ENCODE data around the gene CGRRF1.

The CGRRF1 gene

GRCh38 chr14:54498095-54498531, 11.6 kb upstream of the CGRRF1 start:
- no peak overlapping the region for H3K9ac ChIP-seq (ENCODE audit: low read length)
- no peak overlapping the region for H3K4me3 ChIP-seq (ENCODE audit: low read length)
- H4K20me1 ChIP-seq (ENCODE audit: insufficient read depth, low read length), result no peaks in the 10 kb centered on the region
- no peak overlapping the region for H2AFZ ChIP-seq (ENCODE audit: low read depth, low read length)
- H3K9me3 ChIP-seq (ENCODE audit: insufficient read depth, low read length), result no peaks in the 10 kb centered on the region
- H3K27me3 ChIP-seq (ENCODE audit: low read depth, low read length), result 0 out of 2 replicates have a peak, but pooled peaks cover 5% of the 10 kb centered on the region
- TF ChIP-seq CTCF (IDR thresholded peaks at IDR 0.05; ENCODE audit: low read depth, low read length), result no peak
- TF ChIP-seq EZH2phosphoT487 (IDR thresholded peaks at IDR 0.05; ENCODE audit: low read depth), result no peak
- H3K4me2 ChIP-seq (ENCODE audit: low read length), result no peak overlapping the region
- H3K36me3 ChIP-seq (replicated peaks; ENCODE audit: low read depth, low read length), result no peaks in the 10 kb centered on the region
- H3K4me1 ChIP-seq (ENCODE audit: low read length), result peaks cover 7% of the 10 kb centered on the region
- no peak overlapping the region for H3K27ac ChIP-seq (ENCODE audit: low read length)
- no peaks in the 10 kb centered on the region for H3K79me2 ChIP-seq (ENCODE audit: low read length)

GRCh38 chr14:54498579-54498978, 11.1 kb upstream of the CGRRF1 start:
- H3K27me3 ChIP-seq (ENCODE audit: low read depth, low read length), result 0 out of 2 replicates have a peak, but pooled peaks cover 5% of the 10 kb centered on the region
- H3K4me2 ChIP-seq (ENCODE audit: low read length), result no peak overlapping the region
- peaks cover 7% of the 10 kb centered on the region for H3K4me1 ChIP-seq (ENCODE audit: low read length)
- H3K9me3 ChIP-seq (ENCODE audit: insufficient read depth, low read length), result no peaks in the 10 kb centered on the region
- no peak overlapping the region for H3K9ac ChIP-seq (ENCODE audit: low read length)
- H3K27ac ChIP-seq (ENCODE audit: low read length), result no peak overlapping the region
- no peak overlapping the region for H2AFZ ChIP-seq (ENCODE audit: low read depth, low read length)
- no peak overlapping the region for H3K4me3 ChIP-seq (ENCODE audit: low read length)
- H3K79me2 ChIP-seq (ENCODE audit: low read length), result no peaks in the 10 kb centered on the region
- TF ChIP-seq CTCF (IDR thresholded peaks at IDR 0.05; ENCODE audit: low read depth, low read length) (no peak), EZH2phosphoT487 (IDR thresholded peaks at IDR 0.05; ENCODE audit: low read depth) (no peak)
- no peaks in the 10 kb centered on the region for H4K20me1 ChIP-seq (ENCODE audit: insufficient read depth, low read length)
- no peaks in the 10 kb centered on the region for H3K36me3 ChIP-seq (replicated peaks; ENCODE audit: low read depth, low read length)

GRCh38 chr14:54500744-54501143, 9.0 kb upstream of the CGRRF1 start:
- TF ChIP-seq EZH2phosphoT487 (IDR thresholded peaks at IDR 0.05; ENCODE audit: low read depth) (no peak), CTCF (IDR thresholded peaks at IDR 0.05; ENCODE audit: low read depth, low read length) (no peak)

GRCh38 chr14:54501480-54501879, 8.2 kb upstream of the CGRRF1 start:
- peaks cover 7% of the 10 kb centered on the region for H3K4me1 ChIP-seq (ENCODE audit: low read length)
- no peaks in the 10 kb centered on the region for H3K9me3 ChIP-seq (ENCODE audit: insufficient read depth, low read length)
- H3K4me2 ChIP-seq (ENCODE audit: low read length), result no peak overlapping the region
- H3K9ac ChIP-seq (ENCODE audit: low read length), result no peak overlapping the region
- no peaks in the 10 kb centered on the region for H3K79me2 ChIP-seq (ENCODE audit: low read length)
- 0 out of 2 replicates have a peak, but pooled peaks cover 5% of the 10 kb centered on the region for H3K27me3 ChIP-seq (ENCODE audit: low read depth, low read length)
- no peak overlapping the region for H2AFZ ChIP-seq (ENCODE audit: low read depth, low read length)
- no peak overlapping the region for H3K4me3 ChIP-seq (ENCODE audit: low read length)
- TF ChIP-seq CTCF (IDR thresholded peaks at IDR 0.05; ENCODE audit: low read depth, low read length), result no peak
- TF ChIP-seq EZH2phosphoT487 (IDR thresholded peaks at IDR 0.05; ENCODE audit: low read depth), result no peak
- H4K20me1 ChIP-seq (ENCODE audit: insufficient read depth, low read length), result no peaks in the 10 kb centered on the region
- H3K36me3 ChIP-seq (replicated peaks; ENCODE audit: low read depth, low read length), result no peaks in the 10 kb centered on the region
- no peak overlapping the region for H3K27ac ChIP-seq (ENCODE audit: low read length)

More at GRCh38 chr14:54500744-54501143, 9.0 kb upstream of the CGRRF1 start:
- no peak overlapping the region for H3K27ac ChIP-seq (ENCODE audit: low read length)
- no peak overlapping the region for H3K4me2 ChIP-seq (ENCODE audit: low read length)
- H2AFZ ChIP-seq (ENCODE audit: low read depth, low read length), result no peak overlapping the region
- no peaks in the 10 kb centered on the region for H3K36me3 ChIP-seq (replicated peaks; ENCODE audit: low read depth, low read length)
- peaks cover 7% of the 10 kb centered on the region for H3K4me1 ChIP-seq (ENCODE audit: low read length)
- H3K79me2 ChIP-seq (ENCODE audit: low read length), result no peaks in the 10 kb centered on the region
- 0 out of 2 replicates have a peak, but pooled peaks cover 5% of the 10 kb centered on the region for H3K27me3 ChIP-seq (ENCODE audit: low read depth, low read length)
- H3K9me3 ChIP-seq (ENCODE audit: insufficient read depth, low read length), result no peaks in the 10 kb centered on the region
- no peak overlapping the region for H3K4me3 ChIP-seq (ENCODE audit: low read length)
- no peaks in the 10 kb centered on the region for H4K20me1 ChIP-seq (ENCODE audit: insufficient read depth, low read length)
- H3K9ac ChIP-seq (ENCODE audit: low read length), result no peak overlapping the region

All from OCI-LY3 (cell line).